B cell (primary cell): ENCODE results near the gene NMU. TPM values are rescaled to one million over a fixed set of nuclear protein-coding genes. Genes with fewer than 3 reads are reported as not detected.

Experiments used
- ATAC-seq: fragments of 200-7000 bp; cut with Tn5 transposase; one replicate; pipeline ENCODE4 v1.10.0; 2021; ENCODE audit warnings: low read depth, mild to moderate bottlenecking, moderate number of reproducible peaks, moderate library complexity
- CTCF ChIA-PET: fragments of 350-600 bp; sonication (Branson Sonifier 250); formaldehyde crosslinking; loops from one replicate; lab custom pipeline; 2021; ENCODE audit warnings: antibody characterized with exemption, inconsistent platforms; lab: Charles Lee
- POLR2A ChIA-PET: fragments of 350-600 bp; sonication (Branson Sonifier 250); formaldehyde crosslinking; loops from one replicate; lab custom pipeline; 2021; ENCODE audit warnings: antibody characterized with exemption; lab: Charles Lee
- DNase-seq: peaks from one replicate; pipeline ENCODE4 v3.0.0; 2013
- H2AFZ ChIP-seq: 2 replicates; pipeline ENCODE4 v1.6.1; 2012; ENCODE audit warnings: mild to moderate bottlenecking, low read depth, low read length; ENCODE audit not compliant: insufficient read depth, poor library complexity, severe bottlenecking
- H3K27ac ChIP-seq, 2 donors: 1 replicate in 1 of 2; 2 replicates in 1 of 2; pipeline ENCODE4 v1.5.1; 2012 to 2013; ENCODE audit warnings: low read length in 2 of 2, mild to moderate bottlenecking in 2 of 2, moderate library complexity in 1 of 2
- H3K27me3 ChIP-seq, 4 experiments: fragments of 200-600 bp in 1 of 4; sonication (generic) in 1 of 4; replicated peaks in 1 of 4; 1 replicate in 2 of 4; 2 replicates in 2 of 4; pipeline versions ENCODE4 v1.6.1 to v1.7.0; 2013 to 2016; ENCODE audit warnings: low read length in 3 of 4, mild to moderate bottlenecking in 2 of 4, mixed read lengths in 1 of 4, moderate library complexity in 1 of 4; ENCODE audit not compliant: insufficient read depth in 4 of 4, control insufficient read depth in 3 of 4; ENCODE audit errors: control extremely low read depth in 1 of 4
- H3K36me3 ChIP-seq, 2 experiments: replicated peaks in 1 of 2; 1 replicate in 1 of 2; 2 replicates in 1 of 2; pipeline versions ENCODE4 v1.6.1 to v1.7.1; 2013; ENCODE audit warnings: low read length in 1 of 2; ENCODE audit not compliant: insufficient read depth in 2 of 2, control insufficient read depth in 1 of 2; ENCODE audit errors: control extremely low read depth in 1 of 2, extremely low read depth in 1 of 2
- H3K4me1 ChIP-seq, 2 donors: fragments of 200-600 bp in 1 of 2; sonication (generic) in 1 of 2; 1 replicate in 1 of 2; 2 replicates in 1 of 2; pipeline versions ENCODE4 v1.5.1 to v1.6.1; 2013 to 2017; ENCODE audit warnings: low read length in 2 of 2; ENCODE audit not compliant: control insufficient read depth in 2 of 2, insufficient read depth in 2 of 2
- H3K4me2 ChIP-seq: replicated peaks from 2 replicates; pipeline ENCODE3; 2012; ENCODE audit warnings: mild to moderate bottlenecking, low read depth, low read length; ENCODE audit not compliant: poor library complexity, severe bottlenecking
- H3K4me3 ChIP-seq, 5 experiments: fragments of 200-600 bp in 1 of 5; sonication (generic) in 1 of 5; 1 replicate in 3 of 5; 2 replicates in 2 of 5; pipeline versions ENCODE4 v1.5.1 to v1.7.0; 2011 to 2016; ENCODE audit warnings: low read length in 4 of 5, mild to moderate bottlenecking in 4 of 5, low read depth in 2 of 5, control low read depth in 1 of 5, moderate library complexity in 1 of 5; ENCODE audit not compliant: insufficient read depth in 1 of 5; ENCODE audit errors: control extremely low read depth in 1 of 5, extremely low read depth in 1 of 5
- H3K79me2 ChIP-seq: fragments of 200-600 bp; sonication (generic); one replicate; pipeline ENCODE4 v1.6.0; 2016; ENCODE audit warnings: low read length; ENCODE audit not compliant: control insufficient read depth, insufficient read depth
- H3K9ac ChIP-seq: fragments of 200-600 bp; sonication (generic); 2 replicates; pipeline ENCODE4 v1.6.1; 2017; ENCODE audit warnings: mild to moderate bottlenecking, low read length, moderate library complexity
- H3K9me3 ChIP-seq, 3 donors: one replicate each; pipeline versions ENCODE4 v1.6.1 to v1.7.1; 2013; ENCODE audit warnings: low read length in 2 of 3; ENCODE audit not compliant: control insufficient read depth in 2 of 3, insufficient read depth in 1 of 3; ENCODE audit errors: control extremely low read depth in 1 of 3
- H4K20me1 ChIP-seq: 2 replicates; pipeline ENCODE4 v1.6.0; 2012; ENCODE audit warnings: mild to moderate bottlenecking, low read length; ENCODE audit not compliant: insufficient read depth, control insufficient read depth, poor library complexity, severe bottlenecking
- H3K27ac Mint-ChIP-seq: one replicate; pipeline ENCODE4 v1.8.0; 2021; ENCODE audit warnings: mixed read lengths
- H3K27me3 Mint-ChIP-seq: one replicate; pipeline ENCODE4 v1.8.0; 2021; ENCODE audit warnings: mixed read lengths
- H3K4me1 Mint-ChIP-seq: one replicate; pipeline ENCODE4 v1.8.0; 2021; ENCODE audit warnings: mixed read lengths
- H3K4me3 Mint-ChIP-seq: one replicate; pipeline ENCODE4 v1.8.0; 2021; ENCODE audit warnings: mixed read lengths
- H3K9me3 Mint-ChIP-seq: one replicate; pipeline ENCODE4 v1.8.0; 2022; ENCODE audit warnings: mixed read lengths; ENCODE audit not compliant: insufficient read depth
- CTCF ChIP-seq: fragments of 200-600 bp; IDR thresholded peaks from one replicate; pipeline ENCODE4 v1.8.0; 2022; ENCODE audit warnings: antibody characterized with exemption, mild to moderate bottlenecking
- EZH2 ChIP-seq: IDR thresholded peaks from 2 replicates; pipeline ENCODE4 v1.6.1; 2012; ENCODE audit warnings: borderline replicate concordance, low read depth, mild to moderate bottlenecking, moderate library complexity, low read length; ENCODE audit not compliant: insufficient read depth, poor library complexity, severe bottlenecking
- WGBS: methylation state at CpG from one replicate; pipeline ENCODE4 v1.1.5; 2013; ENCODE audit warnings: missing lambda C conversion rate; ENCODE audit not compliant: insufficient coverage; 5-methylcytosine and 5-hydroxymethylcytosine counted together
- intact Hi-C: fragments of 100-400 bp; cut with micrococcal nuclease; formaldehyde crosslinking; loops from one replicate; pipeline ENCODE4 v1.10.0; 2022
- polyA plus RNA-seq: library from polyadenylated mRNA; depleted of rRNA; stranded (reverse); fragments of >200 nt; gene quantifications from 2 replicates; pipeline ENCODE4 v1.2.3, GENCODE V29; 2012
- total RNA-seq, 2 donors: library from RNA; stranded (reverse); fragments of 120-200 nt in 1 of 2; gene quantifications; 1 replicate in 1 of 2; 2 replicates in 1 of 2; pipeline versions ENCODE4 v1.2.3 to v1.2.4, GENCODE V29; 2013 to 2022

NMU gene
- total and polyA plus RNA-seq, 2 donors (not counting 1 experiment from before 2014, with no cell fraction given), result not detected

- ATAC-seq (no peak), DNase-seq (no peak)
- WGBS, result 8% methylated on average over 4 of the region's 7 CpGs
- Mint-ChIP-seq H3K27me3 (peaks cover 54% of the 10 kb centered on the region), H3K27ac (no peak overlapping the region), H3K4me1 (peaks cover 15% of the 10 kb centered on the region), H3K9me3 (no peaks in the 10 kb centered on the region), H3K4me3 (peak overlapping the region; percentile 78)
- POLR2A ChIA-PET, result no interaction called here
- CTCF ChIA-PET, result no interaction called here
- TF ChIP-seq CTCF, result no peak
- TF ChIP-seq EZH2, result no peak
- Histone ChIP-seq H3K27me3 (peaks cover 0 to 36% (median 22%) of the 10 kb centered on the region in 4 experiments), H3K9me3 (peaks cover 0 to 3% (median 0%) of the 10 kb centered on the region in 3 donors), H3K36me3 (no peaks in the 10 kb centered on the region), H3K4me1 (peaks cover 14 to 16% of the 10 kb centered on the region in 2 donors), H3K4me3 (no peak overlapping the region), H3K9ac (no peak overlapping the region), H3K4me2 (peak overlapping the region; percentile 62), H3K79me2 (no peaks in the 10 kb centered on the region), H2AFZ (peak overlapping the region; percentile 56), H4K20me1 (no peaks in the 10 kb centered on the region), H3K27ac (no peak overlapping the region)
- intact Hi-C loops, result no loop called here
These were observed 530 bp upstream of the NMU start for GRCh38 chr4:55636656-55636999.

GRCh38 chr4:55635282-55635681 is 816 bp downstream of the NMU start:
- TF ChIP-seq CTCF, result no peak
- no peak for TF ChIP-seq EZH2
- Histone ChIP-seq H3K27me3 (peaks cover 0 to 34% (median 22%) of the 10 kb centered on the region in 4 experiments), H3K9ac (peak overlapping the region; percentile 26), H3K4me3 (peak overlapping the region in 1 of 5 experiments; percentile 41), H3K4me1 (peaks cover 14 to 16% of the 10 kb centered on the region in 2 donors), H4K20me1 (no peaks in the 10 kb centered on the region), H2AFZ (peak overlapping the region; percentile 56), H3K9me3 (peaks cover 0 to 3% (median 0%) of the 10 kb centered on the region in 3 donors), H3K79me2 (no peaks in the 10 kb centered on the region), H3K36me3 (no peaks in the 10 kb centered on the region), H3K4me2 (peak overlapping the region; percentile 62), H3K27ac (no peak overlapping the region)
- intact Hi-C loops, result no loop called here
- 3% methylated on average over 11 of the region's 11 CpGs for WGBS
- Mint-ChIP-seq H3K27me3 (peaks cover 58% of the 10 kb centered on the region), H3K27ac (no peak overlapping the region), H3K9me3 (no peaks in the 10 kb centered on the region), H3K4me1 (peaks cover 15% of the 10 kb centered on the region), H3K4me3 (peak overlapping the region; percentile 73)
- ChIA-PET POLR2A (no interaction called here), CTCF (no interaction called here)
- ATAC-seq (no peak), DNase-seq (no peak)
